ENCODE results near the gene TLE6.
"Not testable (repeated sequence)": the region's sequence is repeated elsewhere in the genome, so short reads cannot be mapped to it uniquely, and the experiment has no call there.

The TLE6 gene

GRCh38 chr19:2977001-2977745 is at the start of gene TLE6:
Gene TLE6, plus strand, starts transcription at chr19:2977564. Its CDS starts 670 bp downstream, at chr19:2978234.
- Mint-ChIP-seq H3K4me3 (peak within 1 kb of the TSS; percentile 92), H3K36me3 (no peaks in the 10 kb centered on the region), H3K4me1 (peaks cover 24% of the 10 kb centered on the region), H3K9me3 (no peaks in the 10 kb centered on the region), H3K27ac (peak within 1 kb of the TSS; percentile 89), H3K27me3 (peaks cover 68% of the 10 kb centered on the region)
- peak; percentile 97 for DNase-seq
- CTCF ChIA-PET = interaction anchor here (0.6 to 1.3 kb wide), 3 partner anchors 127 to 155 kb away, joined by 3 to 5 read pairs (median 3); no protein-coding TSS in a partner anchor

DNA sequence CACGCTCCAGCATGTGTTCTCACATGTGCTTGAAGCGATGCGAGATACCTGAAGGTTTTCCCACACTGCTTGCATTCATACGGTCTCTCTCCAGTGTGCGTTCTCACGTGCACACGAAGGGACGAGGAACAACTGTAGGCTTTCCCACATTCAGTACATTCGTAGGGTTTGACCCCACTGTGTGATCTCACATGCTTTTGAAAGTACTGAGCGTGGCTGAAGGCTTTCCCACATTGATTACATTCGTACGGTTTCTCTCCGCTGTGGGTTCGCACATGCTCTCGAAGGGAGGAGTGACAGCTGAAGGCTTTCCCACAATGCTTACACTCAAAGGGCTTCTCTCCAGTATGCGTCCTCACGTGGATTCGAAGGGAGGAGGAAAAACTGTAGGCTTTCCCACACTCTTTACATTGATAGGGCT is 43.9 kb upstream of the TLE6 start:
- H3K4me3 Mint-ChIP-seq = no peak overlapping the region
- no peak overlapping the region for H3K27ac Mint-ChIP-seq
- H3K36me3 Mint-ChIP-seq = peaks cover 61% of the 10 kb centered on the region
- DNase-seq = no peak
- H3K9me3 Mint-ChIP-seq = peaks cover 39% of the 10 kb centered on the region
- CTCF ChIA-PET = no interaction called here
- H3K27me3 Mint-ChIP-seq = no peaks in the 10 kb centered on the region
- H3K4me1 Mint-ChIP-seq = no peaks in the 10 kb centered on the region

DNA sequence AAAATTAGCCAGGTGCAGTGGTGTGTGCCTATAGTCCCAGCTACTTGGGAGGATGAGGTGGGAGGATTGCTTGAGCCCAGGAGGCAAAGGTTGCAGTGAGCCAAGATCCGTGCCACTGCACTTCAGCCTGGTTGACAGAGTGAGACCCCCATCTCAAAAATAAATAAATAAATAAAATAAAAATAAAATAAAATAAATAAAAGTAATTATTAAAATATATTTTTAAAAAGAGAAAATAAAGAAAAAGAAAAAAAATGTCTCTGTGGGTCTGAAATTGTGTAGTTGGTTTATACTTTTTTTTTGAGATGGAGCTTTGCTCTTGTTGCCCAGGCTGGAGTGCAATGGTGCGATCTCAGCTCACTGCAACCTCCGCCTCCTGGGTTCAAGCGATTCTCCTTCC is 41.5 kb upstream of the TLE6 start:
- Mint-ChIP-seq H3K36me3 (peaks cover 65% of the 10 kb centered on the region), H3K9me3 (peaks cover 37% of the 10 kb centered on the region)
- H3K27me3 Mint-ChIP-seq, H3K4me1 Mint-ChIP-seq, DNase-seq, CTCF ChIA-PET, H3K27ac Mint-ChIP-seq, H3K4me3 Mint-ChIP-seq: not testable (repeated sequence)

GRCh38 chr19:2942928-2943640 is 34.3 kb upstream of the TLE6 start:
- Mint-ChIP-seq H3K4me1 (peaks cover 34% of the 10 kb centered on the region), H3K27ac (no peak overlapping the region), H3K9me3 (peaks cover 3% of the 10 kb centered on the region), H3K27me3 (no peaks in the 10 kb centered on the region), H3K4me3 (peak overlapping the region; percentile 28), H3K36me3 (peaks cover 18% of the 10 kb centered on the region)
- CTCF ChIA-PET = interaction anchor here (1.1 kb wide), 1 partner anchor 8 kb away, joined by 3 read pairs; no protein-coding TSS in a partner anchor
- no peak for DNase-seq

- Mint-ChIP-seq H3K4me1 (peaks cover 41% of the 10 kb centered on the region), H3K27ac (no peak overlapping the region), H3K9me3 (no peaks in the 10 kb centered on the region), H3K4me3 (peak overlapping the region; percentile 93), H3K27me3 (no peaks in the 10 kb centered on the region), H3K36me3 (peaks cover 16% of the 10 kb centered on the region)
- CTCF ChIA-PET = no interaction called here
- DNase-seq = no peak
These were observed 33.0 kb upstream of the TLE6 start for GRCh38 chr19:2944403-2944774.

GRCh38 chr19:2944775-2945574 is 32.4 kb upstream of the TLE6 start, which contains the start of gene ZNF77:
Gene ZNF77, minus strand, starts transcription at chr19:2944971. Its CDS starts 131 bp downstream, at chr19:2944840.
- H3K9me3 Mint-ChIP-seq = no peaks in the 10 kb centered on the region
- peaks cover 18% of the 10 kb centered on the region for H3K36me3 Mint-ChIP-seq
- peak within 1 kb of the TSS; percentile 93 for H3K4me3 Mint-ChIP-seq
- H3K4me1 Mint-ChIP-seq = peaks cover 47% of the 10 kb centered on the region
- peak within 1 kb of the TSS; percentile 96 for H3K27ac Mint-ChIP-seq
- CTCF ChIA-PET = interaction anchor here (1.1 kb wide), 1 partner anchor 297 kb away, joined by 3 read pairs; no protein-coding TSS in a partner anchor
- H3K27me3 Mint-ChIP-seq = no peaks in the 10 kb centered on the region
- peak; percentile 100 for DNase-seq

DNA sequence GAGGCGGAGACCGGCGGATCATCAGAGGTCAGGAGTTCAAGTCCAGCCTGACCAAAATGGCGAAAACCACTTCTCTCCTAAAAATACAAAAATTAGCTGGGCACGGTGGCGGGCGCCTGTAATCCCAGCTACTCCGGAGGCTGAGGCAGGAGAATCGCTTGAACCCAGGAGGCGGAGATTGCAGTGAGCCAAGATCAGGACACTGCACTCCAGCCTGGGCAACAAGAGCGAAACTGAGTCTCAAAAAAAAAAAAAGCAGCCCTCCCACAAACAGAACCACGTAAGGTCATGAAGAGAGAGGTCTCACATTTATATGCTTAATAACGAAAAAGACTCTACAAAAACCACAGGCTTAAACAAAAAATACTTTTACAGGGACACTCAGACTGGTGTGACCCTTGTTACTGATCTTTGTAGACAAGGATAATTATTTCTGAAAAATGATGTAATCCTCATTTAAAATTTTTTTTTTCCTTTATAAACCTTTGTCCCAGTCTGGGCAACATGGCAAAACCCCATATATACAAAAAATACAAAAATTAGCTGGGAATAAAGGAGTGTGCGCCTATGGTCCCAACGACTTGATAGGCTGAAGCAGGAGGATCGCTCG is 31.7 kb upstream of the TLE6 start:
- Mint-ChIP-seq H3K9me3 (no peaks in the 10 kb centered on the region), H3K27ac (peak overlapping the region; percentile 96), H3K4me3 (peak overlapping the region; percentile 93), H3K36me3 (peaks cover 22% of the 10 kb centered on the region), H3K4me1 (peaks cover 53% of the 10 kb centered on the region), H3K27me3 (no peaks in the 10 kb centered on the region)
- CTCF ChIA-PET = interaction anchor here (1.1 kb wide), 1 partner anchor 297 kb away, joined by 3 read pairs; no protein-coding TSS in a partner anchor
- DNase-seq = no peak

DNA sequence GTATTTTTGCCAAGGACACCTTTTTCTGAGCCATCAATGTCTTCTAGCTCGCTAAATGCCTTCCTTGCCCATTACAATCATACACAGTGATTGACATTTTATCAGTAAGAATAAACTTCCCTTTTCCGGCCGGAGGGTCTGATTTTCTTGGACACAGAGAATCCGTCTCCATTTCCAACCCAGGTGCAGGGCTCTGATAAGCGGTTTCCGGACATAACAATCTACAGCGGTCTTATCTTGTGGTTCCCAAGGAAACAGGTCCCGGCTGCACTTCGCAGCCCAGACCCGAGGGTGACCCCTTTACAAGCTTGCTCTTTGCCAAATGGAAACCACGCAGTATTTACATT is 27.5 kb upstream of the TLE6 start:
- H3K4me3 Mint-ChIP-seq = peak overlapping the region; percentile 94
- H3K36me3 Mint-ChIP-seq = peaks cover 19% of the 10 kb centered on the region
- H3K27me3 Mint-ChIP-seq = no peaks in the 10 kb centered on the region
- H3K9me3 Mint-ChIP-seq = no peaks in the 10 kb centered on the region
- H3K4me1 Mint-ChIP-seq = peaks cover 44% of the 10 kb centered on the region
- DNase-seq = no peak
- CTCF ChIA-PET = interaction anchor here (0.6 to 2.5 kb wide), 14 partner anchors 13 to 302 kb away, joined by 3 to 12 read pairs (median 4); no protein-coding TSS in a partner anchor
- peak overlapping the region; percentile 94 for H3K27ac Mint-ChIP-seq

DNA sequence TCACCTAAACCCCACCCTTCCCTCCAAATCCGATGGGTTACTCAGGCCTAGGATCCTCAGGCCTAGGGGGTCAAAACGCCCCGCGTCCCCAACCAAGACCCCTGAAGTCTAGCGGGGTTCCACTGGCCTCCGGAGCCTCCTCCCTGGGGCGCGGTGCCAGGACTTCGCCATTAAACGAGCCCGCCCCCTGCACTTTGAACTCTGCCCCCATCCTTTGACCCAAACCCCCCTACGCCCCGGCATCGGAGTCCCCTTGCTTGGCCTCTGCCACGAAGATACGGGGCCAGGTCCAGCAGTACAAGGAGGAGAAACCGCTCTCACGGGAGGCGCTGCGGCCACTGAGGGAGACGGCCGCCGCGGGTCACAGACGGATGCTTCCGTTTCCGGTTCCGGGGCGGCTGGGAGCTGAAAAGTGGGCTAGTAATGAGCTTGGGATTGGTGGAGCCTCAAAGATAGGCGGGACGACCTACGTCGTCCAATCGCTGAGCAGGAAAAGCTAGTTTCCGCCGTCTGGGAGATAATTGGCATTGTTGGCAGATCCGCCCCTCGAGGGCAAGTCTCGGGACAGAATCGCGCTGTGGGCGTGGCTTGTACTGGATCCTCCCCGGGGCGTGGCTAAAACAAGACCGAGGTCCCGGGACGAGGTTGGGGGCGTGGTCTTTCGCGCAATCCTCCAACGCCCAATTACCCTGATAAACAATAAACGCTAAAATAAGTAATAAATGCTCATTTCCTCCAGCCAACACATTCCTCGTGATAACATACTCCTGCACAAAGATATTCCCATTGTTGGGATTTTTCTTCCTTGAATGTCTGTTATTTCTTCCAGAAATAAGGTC is 26.9 kb upstream of the TLE6 start:
- CTCF ChIA-PET = interaction anchor here (0.5 to 2.5 kb wide), 17 partner anchors 8 to 314 kb away, joined by 3 to 12 read pairs (median 3); no protein-coding TSS in a partner anchor
- H3K4me1 Mint-ChIP-seq = peaks cover 38% of the 10 kb centered on the region
- DNase-seq = peak; percentile 100
- H3K27me3 Mint-ChIP-seq = no peaks in the 10 kb centered on the region
- peaks cover 19% of the 10 kb centered on the region for H3K36me3 Mint-ChIP-seq
- H3K27ac Mint-ChIP-seq = peak overlapping the region; percentile 94
- peak overlapping the region; percentile 94 for H3K4me3 Mint-ChIP-seq
- H3K9me3 Mint-ChIP-seq = no peaks in the 10 kb centered on the region

DNA sequence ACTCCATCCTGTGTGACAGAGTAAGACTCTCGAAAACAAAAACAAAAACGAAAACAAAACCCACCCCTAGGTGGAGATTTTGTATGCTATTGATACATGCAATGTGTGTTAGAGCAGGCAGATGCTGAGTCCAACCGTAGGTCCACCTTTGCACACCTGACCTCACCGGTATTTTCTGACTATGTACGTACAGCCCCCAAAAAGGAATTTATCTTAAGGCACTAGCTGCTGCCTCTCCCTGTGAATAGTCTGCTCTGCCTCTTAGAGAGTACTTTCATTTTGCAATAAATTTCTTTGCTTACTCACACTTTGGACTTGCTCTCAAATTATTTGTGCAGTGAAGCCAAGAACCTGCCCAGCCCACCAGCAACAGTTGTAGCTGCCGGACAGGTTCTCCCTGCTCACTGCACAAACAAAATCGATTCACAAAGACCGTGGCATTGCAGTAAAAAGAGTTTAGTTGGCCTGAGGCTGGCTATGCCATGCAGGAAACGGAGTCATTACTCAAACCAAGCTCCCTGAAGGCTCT is 24.3 kb upstream of the TLE6 start:
- peaks cover 5% of the 10 kb centered on the region for H3K27me3 Mint-ChIP-seq
- CTCF ChIA-PET = interaction anchor here (0.8 to 1.4 kb wide), 3 partner anchors 66 to 151 kb away, joined by 3 to 5 read pairs (median 3); no protein-coding TSS in a partner anchor
- H3K4me1 Mint-ChIP-seq = peaks cover 25% of the 10 kb centered on the region
- DNase-seq = no peak
- no peak overlapping the region for H3K4me3 Mint-ChIP-seq
- peaks cover 15% of the 10 kb centered on the region for H3K36me3 Mint-ChIP-seq
- H3K27ac Mint-ChIP-seq = no peak overlapping the region
- no peaks in the 10 kb centered on the region for H3K9me3 Mint-ChIP-seq

DNA sequence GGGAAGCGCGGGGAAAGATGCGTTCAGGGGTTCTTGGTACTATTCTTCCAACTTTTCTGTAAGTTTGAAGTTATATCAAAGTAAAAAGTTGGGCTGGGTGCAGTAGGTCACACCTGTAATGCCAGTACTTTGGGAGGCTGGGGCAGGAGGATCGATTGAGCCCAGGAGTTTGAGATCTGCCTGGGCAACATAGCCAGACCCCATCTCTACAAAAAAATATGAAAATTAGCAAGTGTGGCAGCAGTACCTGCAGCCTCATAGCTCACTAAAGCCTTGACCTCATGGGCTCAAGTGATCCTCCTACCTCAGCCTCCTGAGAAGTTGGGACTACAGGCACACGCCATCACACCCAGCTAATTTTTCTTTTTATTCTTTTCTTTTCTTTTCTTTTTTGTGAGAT is 20.2 kb upstream of the TLE6 start:
- peaks cover 10% of the 10 kb centered on the region for H3K27me3 Mint-ChIP-seq
- H3K9me3 Mint-ChIP-seq = no peaks in the 10 kb centered on the region
- H3K4me3 Mint-ChIP-seq = no peak overlapping the region
- H3K36me3 Mint-ChIP-seq = no peaks in the 10 kb centered on the region
- DNase-seq = no peak
- CTCF ChIA-PET = interaction anchor here (0.8 to 12.5 kb wide), 2 partner anchors 98 to 150 kb away, joined by 3 to 165 read pairs; no protein-coding TSS in a partner anchor
- peaks cover 5% of the 10 kb centered on the region for H3K4me1 Mint-ChIP-seq
- H3K27ac Mint-ChIP-seq = no peak overlapping the region

GRCh38 chr19:2960120-2960519 is 17.2 kb upstream of the TLE6 start:
- Mint-ChIP-seq H3K27ac (no peak overlapping the region), H3K4me1 (peaks cover 5% of the 10 kb centered on the region), H3K9me3 (no peaks in the 10 kb centered on the region), H3K4me3 (no peak overlapping the region), H3K36me3 (no peaks in the 10 kb centered on the region), H3K27me3 (peaks cover 10% of the 10 kb centered on the region)
- CTCF ChIA-PET = interaction anchor here (1.8 to 12.5 kb wide), 2 partner anchors 115 to 147 kb away, joined by 4 to 165 read pairs; no protein-coding TSS in a partner anchor
- no peak for DNase-seq

Data from activated naive CD4-positive, alpha-beta T cell treated with anti-CD3 and anti-CD28 coated beads, Interleukin-2, amount 10 ng/mL, durations not matched to agents 7 days and 5 days (primary cell).